ENCODE results near the gene PBX3. TPM values are rescaled to one million over a fixed set of nuclear protein-coding genes. Genes with fewer than 3 reads are reported as not detected.

Gene PBX3
- total and polyA plus RNA-seq, 9 of the 15 experiments (the other 6 are each of a cell fraction or from before 2014, with no cell fraction given): 0.14 to 5.8 (median 0.92) TPM

- TF ChIP-seq RNF219 (CRISPR knock-in tag; IDR thresholded peaks at IDR 0.05) (no peak), RHOXF2B (CRISPR knock-in tag; conservative IDR thresholded peaks at IDR 0.05) (no peak), E2F6 (IDR thresholded peaks at IDR 0.05; ENCODE audit: borderline replicate concordance in 1 of 2, extremely low read depth in 1 of 2, insufficient read depth in 1 of 2, insufficient read length in 1 of 2, low read depth in 1 of 2, low read length in 1 of 2, poor library complexity in 1 of 2, severe bottlenecking in 1 of 2) (peak; percentile 98 to 99), ZBTB43 (CRISPR knock-in tag; IDR thresholded peaks at IDR 0.05) (no peak), MAFF (IDR thresholded peaks at IDR 0.05; ENCODE audit: low read length) (no peak), UBTF (IDR thresholded peaks at IDR 0.05; ENCODE audit: borderline replicate concordance in 1 of 2, low read depth in 2 of 2, low read length in 2 of 2) (no peak), ELF1 (tag; IDR thresholded peaks at IDR 0.05) (no peak), CBFB (CRISPR knock-in tag; IDR thresholded peaks at IDR 0.05) (no peak), HOXB6 (CRISPR knock-in tag; IDR thresholded peaks at IDR 0.05; ENCODE audit: borderline replicate concordance) (no peak), EZH2 (IDR thresholded peaks at IDR 0.05; ENCODE audit: borderline replicate concordance, low read depth, low read length) (no peak), HDAC3 (IDR thresholded peaks at IDR 0.05; ENCODE audit: borderline replicate concordance, partially characterized antibody) (no peak), ZNF584 (CRISPR knock-in tag; IDR thresholded peaks at IDR 0.05; ENCODE audit: low read depth) (no peak), SMARCA5 (IDR thresholded peaks at IDR 0.05) (no peak), KAT2B (IDR thresholded peaks at IDR 0.05; ENCODE audit: low read depth, low read length) (no peak), ZSCAN29 (IDR thresholded peaks at IDR 0.05) (no peak), USF2 (CRISPR knock-in tag; IDR thresholded peaks at IDR 0.05) (no peak), NBN (IDR thresholded peaks at IDR 0.05; ENCODE audit: low read depth) (no peak), MBD1 (CRISPR knock-in tag; IDR thresholded peaks at IDR 0.05) (no peak)
These were observed 978 bp upstream of the PBX3 start (continued) for GRCh38 chr9:125746017-125746773.
